K562 (cell line): ENCODE measurements around the gene RHEX. TPM values are rescaled to one million over a fixed set of nuclear protein-coding genes. Genes with fewer than 3 reads are reported as not detected.

Source experiments
- ATAC-seq: fragments of 200-7000 bp; cut with Tn5 transposase; 3 replicates; pipeline ENCODE4 v1.9.1; 2020; ENCODE audit warnings: moderate library complexity
- BruUV-seq: library from RNA; stranded (reverse); fragments of 400-500 nt; replicated peaks from 2 replicates; lab custom pipeline; 2021; lab: Mats Ljungman, UMichigan
- CTCF ChIA-PET: fragments of 300-600 bp; formaldehyde crosslinking; extraction: SDS; loops from one replicate; lab custom pipeline; 2021; ENCODE audit warnings: low intra/inter-chr PET ratio; lab: Yijun Ruan, JAX
- POLR2A ChIA-PET: fragments of 300-600, 350-650 bp; sonication (Branson Sonifier 250); formaldehyde crosslinking; extraction: SDS; loops from one replicate; lab custom pipeline; 2021; ENCODE audit warnings: antibody characterized with exemption, inconsistent platforms; lab: Yijun Ruan, JAX
- DNase-seq, 4 experiments: peaks; one replicate each; pipeline versions ENCODE4 v3.0.0 to v3.0.0-alpha.2; 2011 to 2018; ENCODE audit warnings: low spot score in 3 of 4, mixed read lengths in 3 of 4; ENCODE audit errors: extremely low read depth in 1 of 4
- FAIRE-seq: peaks from 2 replicates; lab custom pipeline; 2011; peaks lifted over from hg19 to GRCh38; lab: Jason Lieb, UNC
- H2AFZ ChIP-seq: 2 replicates; pipeline ENCODE4 v1.6.0; 2011; ENCODE audit warnings: low read depth, low read length, control low read depth, inconsistent platforms
- H3K27ac ChIP-seq: fragments of 200-600 bp; 3 replicates; pipeline ENCODE4 v1.8.0; 2011; ENCODE audit warnings: low read depth, mild to moderate bottlenecking, control low read depth, inconsistent platforms, low read length, moderate library complexity, mixed read lengths; ENCODE audit errors: extremely low read depth
- H3K27me3 ChIP-seq, 2 experiments: fragments of 300-600 bp in 1 of 2; 2 replicates in 1 of 2; 3 replicates in 1 of 2; pipeline versions ENCODE4 v1.6.0 to v1.8.0; 2011; ENCODE audit warnings: inconsistent platforms in 2 of 2, low read length in 2 of 2, mild to moderate bottlenecking in 1 of 2, mixed read lengths in 1 of 2, moderate library complexity in 1 of 2; ENCODE audit not compliant: control insufficient read depth in 2 of 2, insufficient read depth in 2 of 2
- H3K36me3 ChIP-seq: fragments of 300-600 bp; 3 replicates; pipeline ENCODE4 v1.8.0; 2011; ENCODE audit warnings: mild to moderate bottlenecking, low read length, inconsistent platforms; ENCODE audit not compliant: control insufficient read depth, insufficient read depth
- H3K4me1 ChIP-seq, 2 experiments: fragments of 200-600 bp in 1 of 2; replicated peaks in 1 of 2; 2 replicates in 1 of 2; 3 replicates in 1 of 2; pipeline versions ENCODE4 v1.5.1 to v1.8.0; 2011; ENCODE audit warnings: inconsistent platforms in 2 of 2, low read length in 2 of 2, mild to moderate bottlenecking in 1 of 2, mixed read lengths in 1 of 2, moderate library complexity in 1 of 2; ENCODE audit not compliant: control insufficient read depth in 2 of 2, insufficient read depth in 2 of 2
- H3K4me2 ChIP-seq: 2 replicates; pipeline ENCODE4 v1.6.1; 2011; ENCODE audit warnings: low read length, control low read depth, inconsistent platforms, mixed read lengths; ENCODE audit not compliant: insufficient read depth
- H3K4me3 ChIP-seq: fragments of 200-600 bp; sonication (generic), shearing (Covaris generic); 2 replicates; pipeline ENCODE4 v1.5.1; 2016; ENCODE audit warnings: control low read depth, inconsistent platforms
- H3K79me2 ChIP-seq: fragments of 200-600 bp; 3 replicates; pipeline ENCODE4 v1.8.0; 2011; ENCODE audit warnings: low read length, inconsistent platforms; ENCODE audit not compliant: control insufficient read depth, insufficient read depth
- H3K9ac ChIP-seq, 2 experiments: 2 replicates each; pipeline versions ENCODE4 v1.6.0 to v1.6.1; 2011; ENCODE audit warnings: low read depth in 2 of 2, low read length in 2 of 2, control low read depth in 1 of 2, inconsistent platforms in 1 of 2, mild to moderate bottlenecking in 1 of 2, mixed read lengths in 1 of 2; ENCODE audit not compliant: insufficient read depth in 1 of 2
- H3K9me1 ChIP-seq: one replicate; pipeline ENCODE4 v1.6.0; 2011; ENCODE audit warnings: inconsistent platforms, mild to moderate bottlenecking, low read length, moderate library complexity; ENCODE audit not compliant: control insufficient read depth, insufficient read depth
- H3K9me3 ChIP-seq: replicated peaks from 2 replicates; pipeline ENCODE4 v1.5.1; 2011; ENCODE audit warnings: low read depth, low read length, inconsistent platforms; ENCODE audit not compliant: control insufficient read depth, insufficient read depth
- H4K20me1 ChIP-seq: replicated peaks from 2 replicates; pipeline ENCODE4 v1.6.1; 2011; ENCODE audit warnings: low read length, inconsistent platforms, mixed read lengths; ENCODE audit not compliant: control insufficient read depth, insufficient read depth
- CEBPB ChIP-seq: fragments of 450-650 bp; IDR thresholded peaks from 2 replicates; pipeline ENCODE4 v1.6.1; 2016; ENCODE audit warnings: missing genetic modification characterization, missing compliant biosample characterization
- CEBPG ChIP-seq, 3 experiments: fragments of 200-800 bp in 1 of 3; sonication (Bioruptor generic) in 1 of 3; sonication (generic) in 1 of 3; formaldehyde crosslinking in 1 of 3; IDR thresholded peaks in 2 of 3; conservative IDR thresholded peaks in 1 of 3; 2 replicates each; pipeline versions ENCODE4 v1.6.1 to v1.8.0; 2016 to 2022; ENCODE audit warnings: missing compliant biosample characterization in 2 of 3, missing genetic modification characterization in 2 of 3, mild to moderate bottlenecking in 1 of 3, missing genetic modification reagents in 1 of 3
- HDGF ChIP-seq: fragments of 450-650 bp; IDR thresholded peaks from 2 replicates; pipeline ENCODE4 v1.6.1; 2016
- KLF6 ChIP-seq: fragments of 250-450 bp; sonication (Bioruptor Pico); IDR thresholded peaks from 2 replicates; pipeline ENCODE4 v1.4.0; 2020; ENCODE audit warnings: mild to moderate bottlenecking, moderate library complexity, borderline replicate concordance
- MAFK ChIP-seq: IDR thresholded peaks from 2 replicates; pipeline ENCODE4 v1.6.1; 2011; ENCODE audit warnings: low read length, improper control_type of control experiment
- SMARCE1 ChIP-seq: fragments of 450-650 bp; IDR thresholded peaks from 2 replicates; pipeline ENCODE4 v1.7.1; 2016; ENCODE audit warnings: mild to moderate bottlenecking
- TGIF2 ChIP-seq: sonication (generic); formaldehyde crosslinking; IDR thresholded peaks from 2 replicates; pipeline ENCODE4 v1.8.1; 2022; ENCODE audit warnings: mild to moderate bottlenecking, missing genetic modification reagents, moderate library complexity
- ZNF316 ChIP-seq: fragments of 450-650 bp; IDR thresholded peaks from 2 replicates; pipeline ENCODE4 v1.6.1; 2016
- in situ Hi-C: fragments of 300-500 bp; cut with MboI; formaldehyde crosslinking; loops from 4 replicates; pipeline ENCODE4 v1.15.0; 2018; ENCODE audit warnings: inconsistent platforms, mixed read lengths
- intact Hi-C: fragments of 100-400 bp; cut with micrococcal nuclease; formaldehyde crosslinking; loops from 2 replicates; pipeline ENCODE4 v1.14.2; 2022
- polyA plus RNA-seq, 8 experiments: library from polyadenylated mRNA; depleted of rRNA in 4 of 8; stranded (reverse) in 5 of 8; unstranded in 3 of 8; fragments of >200 nt; fragmentation: Nextera tagmentation in 2 of 8; fragmentation: Illumina TruSeq in 1 of 8; extraction: Ambion mirVana in 2 of 8; extraction: Trizol in 1 of 8; gene quantifications; 2 replicates each; pipeline versions ENCODE4 v1.2.1 to v1.2.3, GENCODE V29; 2011 to 2014; ENCODE audit warnings: inconsistent platforms in 1 of 8, missing spikeins in 1 of 8
- total RNA-seq, 7 experiments: library from RNA; depleted of rRNA in 6 of 7; stranded (reverse); fragments of >200 nt in 6 of 7; fragmentation: Illumina TruSeq in 2 of 7; extraction: Trizol in 2 of 7; gene quantifications; 2 replicates each; pipeline versions ENCODE4 v1.2.1 to v1.2.3, GENCODE V29; 2011 to 2021; ENCODE audit warnings: low replicate concordance in 1 of 7
- TF ChIP-seq, protein P1 (sequence below), 2 experiments: fragments of 450-650 bp in 1 of 2; sonication (generic) in 1 of 2; formaldehyde crosslinking in 1 of 2; IDR thresholded peaks in 1 of 2; conservative IDR thresholded peaks in 1 of 2; 2 replicates each; pipeline versions ENCODE4 v1.6.1 to v1.8.1; 2016 to 2023; ENCODE audit warnings: mild to moderate bottlenecking in 2 of 2, moderate library complexity in 2 of 2, inconsistent platforms in 1 of 2, missing genetic modification reagents in 1 of 2

RHEX gene
- total and polyA plus RNA-seq, 9 of the 15 experiments (the other 6 are each of a cell fraction or from before 2014, with no cell fraction given) = not detected

DNA sequence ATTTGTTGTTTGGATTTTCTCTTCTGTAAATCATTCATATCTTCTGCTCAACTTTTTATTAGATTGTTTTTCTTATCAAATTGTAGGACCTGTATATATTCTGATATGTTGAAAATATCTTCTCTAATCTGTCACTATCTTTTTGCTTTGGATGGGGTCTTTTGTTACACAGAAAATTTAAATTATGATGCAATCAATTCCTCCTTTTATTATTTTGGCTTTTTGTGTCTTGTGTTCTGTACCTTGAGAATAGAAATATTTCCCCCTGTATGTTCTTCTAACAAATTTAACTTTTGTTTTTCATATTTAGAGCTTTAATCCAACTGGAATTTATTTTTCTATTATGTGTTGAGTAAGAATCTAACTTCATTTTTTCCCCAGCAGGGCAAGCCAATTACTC is 67.4 kb downstream of the RHEX start:
- Histone ChIP-seq H3K9me1 (no peaks in the 10 kb centered on the region), H4K20me1 (peaks cover 3% of the 10 kb centered on the region; the same call in 1 of the 2 replicates), H3K27ac (no peak overlapping the region), H3K36me3 (no peaks in the 10 kb centered on the region), H3K4me2 (no peak overlapping the region), H3K4me1 (peaks cover 0 to 15% of the 10 kb centered on the region in 2 experiments; a peak in 1 of 5 replicates), H3K79me2 (no peaks in the 10 kb centered on the region), H3K9ac (no peak overlapping the region), H3K9me3 (no peaks in the 10 kb centered on the region), H2AFZ (no peak overlapping the region), H3K4me3 (no peak overlapping the region), H3K27me3 (peaks cover 26 to 35% of the 10 kb centered on the region in 2 experiments)
- ATAC-seq (no peak), FAIRE-seq (no peak), DNase-seq (no peak)
- POLR2A ChIA-PET = interaction anchor here (1.9 kb wide), 1 partner anchor 8 kb away, joined by 11 read pairs; no protein-coding TSS in a partner anchor
- BruUV-seq = no TSS peak
- CTCF ChIA-PET = no interaction called here
- TF ChIP-seq, protein P1, sequence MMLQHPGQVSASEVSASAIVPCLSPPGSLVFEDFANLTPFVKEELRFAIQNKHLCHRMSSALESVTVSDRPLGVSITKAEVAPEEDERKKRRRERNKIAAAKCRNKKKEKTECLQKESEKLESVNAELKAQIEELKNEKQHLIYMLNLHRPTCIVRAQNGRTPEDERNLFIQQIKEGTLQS (IDR thresholded peaks at IDR 0.05) = peak; percentile 46; the same call in 1 of the 2 replicates
- TF ChIP-seq, protein P1 (CRISPR knock-in tag; conservative IDR thresholded peaks at IDR 0.05) = no peak
- no peak for TF ChIP-seq TGIF2
- no peak for TF ChIP-seq HDGF
- TF ChIP-seq SMARCE1 = no peak
- no peak for TF ChIP-seq MAFK
- TF ChIP-seq ZNF316 = no peak
- TF ChIP-seq CEBPB (tag) = peak; percentile 62
- TF ChIP-seq KLF6 (CRISPR knock-in tag) = no peak
- no peak for TF ChIP-seq CEBPG (CRISPR knock-in tag; IDR thresholded peaks at IDR 0.05)
- peak; percentile 55 to 91 for TF ChIP-seq CEBPG (tag; conservative IDR thresholded peaks at IDR 0.05 in 1 of 2, IDR thresholded peaks at IDR 0.05 in 1 of 2)
- in situ Hi-C loops (no loop called here), intact Hi-C loops (no loop called here)
